NCI-H1048 (cell line): ENCODE results near the gene EFCAB7.
A peak's percentile ranks its signal among the peaks of the same experiment; 100 is the strongest.

ENCODE experiments used
- DNase-seq: peaks from one replicate; lab custom pipeline; 2025; lab: John Stamatoyannopoulos, UW

Gene EFCAB7

GRCh38 chr1:63603810-63604209 lies 80.5 kb downstream of the EFCAB7 start:
- DNase-seq: no peak

GRCh38 chr1:63607322-63607721 lies 84.0 kb downstream of the EFCAB7 start:
- no peak for DNase-seq

GRCh38 chr1:63611231-63611630 lies 87.9 kb downstream of the EFCAB7 start:
- DNase-seq: no peak

GRCh38 chr1:63612564-63612963 lies 89.2 kb downstream of the EFCAB7 start:
- DNase-seq: no peak

GRCh38 chr1:63612971-63613370 lies 89.6 kb downstream of the EFCAB7 start:
- DNase-seq: no peak

- peak; percentile 11 for DNase-seq
Measured at GRCh38 chr1:63615768-63616420, 92.6 kb downstream of the EFCAB7 start.

- DNase-seq: no peak
Measured at GRCh38 chr1:63617450-63617849, 94.1 kb downstream of the EFCAB7 start.

GRCh38 chr1:63618011-63618410 lies 94.7 kb downstream of the EFCAB7 start:
- DNase-seq: no peak

GRCh38 chr1:63619558-63619957 lies 96.2 kb downstream of the EFCAB7 start:
- no peak for DNase-seq

- DNase-seq: no peak
Measured at GRCh38 chr1:63620671-63621070, 97.3 kb downstream of the EFCAB7 start.

- no peak for DNase-seq
Measured at GRCh38 chr1:63621075-63621474, 97.8 kb downstream of the EFCAB7 start.

GRCh38 chr1:63621698-63622097 lies 98.4 kb downstream of the EFCAB7 start:
- no peak for DNase-seq
